Glutamatergic neuron (in vitro differentiated cells): ENCODE measurements around the gene PTPRQ. TPM values are rescaled to one million over a fixed set of nuclear protein-coding genes. Genes with fewer than 3 reads are reported as not detected.

Experiments used
- DNase-seq: peaks from one replicate; pipeline ENCODE4 v3.0.0; 2022
- H3K27ac Mint-ChIP-seq: one replicate; pipeline ENCODE4 v1.8.0; 2020; ENCODE audit warnings: mild to moderate bottlenecking, mixed read lengths, inconsistent platforms; ENCODE audit not compliant: unreplicated experiment
- H3K27me3 Mint-ChIP-seq: one replicate; pipeline ENCODE4 v1.8.0; 2020; ENCODE audit warnings: mild to moderate bottlenecking, moderate library complexity, mixed read lengths, inconsistent platforms; ENCODE audit not compliant: unreplicated experiment
- H3K36me3 Mint-ChIP-seq: one replicate; pipeline ENCODE4 v1.8.0; 2020; ENCODE audit warnings: mild to moderate bottlenecking, mixed read lengths, inconsistent platforms; ENCODE audit not compliant: unreplicated experiment
- H3K4me1 Mint-ChIP-seq: one replicate; pipeline ENCODE4 v1.8.0; 2020; ENCODE audit warnings: mild to moderate bottlenecking, low read depth, mixed read lengths, inconsistent platforms; ENCODE audit not compliant: unreplicated experiment
- H3K4me3 Mint-ChIP-seq: one replicate; pipeline ENCODE4 v1.8.0; 2020; ENCODE audit warnings: mild to moderate bottlenecking, mixed read lengths, inconsistent platforms; ENCODE audit not compliant: unreplicated experiment
- H3K9me3 Mint-ChIP-seq: one replicate; pipeline ENCODE4 v1.8.0; 2020; ENCODE audit warnings: mild to moderate bottlenecking, moderate library complexity, mixed read lengths, inconsistent platforms; ENCODE audit not compliant: unreplicated experiment
- CTCF ChIP-seq: fragments of 200-600 bp; sonication (generic); IDR thresholded peaks from one replicate; pipeline ENCODE4 v1.5.0; 2021; ENCODE audit not compliant: partially characterized antibody, unreplicated experiment
- total RNA-seq: library from RNA; stranded (reverse); fragmentation: NEBNext Ultra II Directional; extraction: Animal tissue kit (Norgen Biotek cat#: 25700); gene quantifications from one replicate; pipeline ENCODE4 v1.2.1, GENCODE V29; 2021; ENCODE audit not compliant: unreplicated experiment

The PTPRQ gene
- total RNA-seq, 1 donor from 2014 or later = not detected

- no peaks in the 10 kb centered on the region for H3K36me3 Mint-ChIP-seq
- TF ChIP-seq CTCF = no peak
- H3K9me3 Mint-ChIP-seq = no peaks in the 10 kb centered on the region
- no peaks in the 10 kb centered on the region for H3K4me1 Mint-ChIP-seq
- no peak overlapping the region for H3K4me3 Mint-ChIP-seq
- no peak for DNase-seq
- H3K27ac Mint-ChIP-seq = no peak overlapping the region
- H3K27me3 Mint-ChIP-seq = no peaks in the 10 kb centered on the region
Observed at GRCh38 chr12:80720516-80720915, 276.5 kb downstream of the PTPRQ start.

GRCh38 chr12:80721326-80721725, 277.3 kb downstream of the PTPRQ start:
- no peak for DNase-seq
- Mint-ChIP-seq H3K4me1 (no peaks in the 10 kb centered on the region), H3K36me3 (no peaks in the 10 kb centered on the region), H3K27ac (no peak overlapping the region), H3K27me3 (no peaks in the 10 kb centered on the region), H3K4me3 (no peak overlapping the region), H3K9me3 (no peaks in the 10 kb centered on the region)
- no peak for TF ChIP-seq CTCF
